Keratinocyte (primary cell): ENCODE results near the gene U2SURP. TPM values are rescaled to one million over a fixed set of nuclear protein-coding genes. Genes with fewer than 3 reads are reported as not detected.
A peak's percentile ranks its signal among the peaks of the same experiment; 100 is the strongest.

Experiments
- DNase-seq: peaks from one replicate; pipeline ENCODE4 v3.0.0-alpha.2; 2011; ENCODE audit warnings: low read depth, missing footprints, low spot score
- FAIRE-seq: peaks from 2 replicates; lab custom pipeline; 2011; peaks lifted over from hg19 to GRCh38; lab: Jason Lieb, UNC
- H2AFZ ChIP-seq: 2 replicates; pipeline ENCODE4 v1.6.0; 2012; ENCODE audit warnings: low read length, control low read depth, inconsistent platforms; ENCODE audit not compliant: control insufficient read depth
- H3K27ac ChIP-seq: 2 replicates; pipeline ENCODE4 v1.5.1; 2011; ENCODE audit warnings: low read length; ENCODE audit not compliant: control insufficient read depth, insufficient read depth
- H3K27me3 ChIP-seq: 3 replicates; pipeline ENCODE4 v1.6.0; 2011; ENCODE audit warnings: low read length; ENCODE audit not compliant: control insufficient read depth, insufficient read depth; ENCODE audit errors: extremely low read depth
- H3K36me3 ChIP-seq, 2 experiments: 2 replicates in 1 of 2; 3 replicates in 1 of 2; pipeline ENCODE4 v1.5.1; 2011; ENCODE audit warnings: low read length in 2 of 2, mild to moderate bottlenecking in 1 of 2; ENCODE audit not compliant: control insufficient read depth in 2 of 2, insufficient read depth in 2 of 2; ENCODE audit errors: extremely low read depth in 1 of 2
- H3K4me1 ChIP-seq: 3 replicates; pipeline ENCODE4 v1.5.1; 2011; ENCODE audit warnings: low read length; ENCODE audit not compliant: control insufficient read depth, insufficient read depth; ENCODE audit errors: extremely low read depth
- H3K4me2 ChIP-seq: 3 replicates; pipeline ENCODE4 v1.6.0; 2011; ENCODE audit warnings: low read depth, low read length; ENCODE audit not compliant: control insufficient read depth, insufficient read depth; ENCODE audit errors: extremely low read depth
- H3K4me3 ChIP-seq, 3 experiments: fragments of 200-600 bp in 1 of 3; sonication (generic) in 1 of 3; 2 replicates in 2 of 3; 3 replicates in 1 of 3; pipeline ENCODE4 v1.5.1; 2011 to 2016; ENCODE audit warnings: low read length in 3 of 3, mild to moderate bottlenecking in 3 of 3, control low read depth in 2 of 3, inconsistent platforms in 1 of 3, low read depth in 1 of 3, mixed read lengths in 1 of 3, mixed run types in 1 of 3, moderate library complexity in 1 of 3; ENCODE audit not compliant: control insufficient read depth in 2 of 3, insufficient read depth in 2 of 3; ENCODE audit errors: extremely low read depth in 1 of 3
- H3K79me2 ChIP-seq: 2 replicates; pipeline ENCODE4 v1.6.0; 2012; ENCODE audit warnings: low read length; ENCODE audit not compliant: control insufficient read depth, insufficient read depth
- H3K9ac ChIP-seq: 3 replicates; pipeline ENCODE4 v1.6.0; 2011; ENCODE audit warnings: low read length; ENCODE audit not compliant: control insufficient read depth, insufficient read depth; ENCODE audit errors: extremely low read depth
- H3K9me1 ChIP-seq: 3 replicates; pipeline ENCODE4 v1.6.0; 2011; ENCODE audit warnings: low read length; ENCODE audit not compliant: control insufficient read depth, insufficient read depth; ENCODE audit errors: extremely low read depth
- H3K9me3 ChIP-seq: 2 replicates; pipeline ENCODE4 v1.5.1; 2012; ENCODE audit warnings: low read depth, low read length; ENCODE audit not compliant: control insufficient read depth
- H4K20me1 ChIP-seq: 3 replicates; pipeline ENCODE4 v1.6.0; 2011; ENCODE audit warnings: low read length; ENCODE audit not compliant: control insufficient read depth, insufficient read depth; ENCODE audit errors: extremely low read depth
- EZH2 ChIP-seq: IDR thresholded peaks from one replicate; pipeline ENCODE4 v1.6.1; 2012; ENCODE audit warnings: inconsistent platforms, mild to moderate bottlenecking, low read length, moderate library complexity
- dilution Hi-C: fragments of 300-500 bp; cut with MboI; formaldehyde crosslinking; loops from one replicate; pipeline ENCODE4 v1.7.0; 2020; ENCODE audit warnings: low sequenced_read_pairs; ENCODE audit not compliant: extremely low pct_ligation_motif_present
- polyA plus RNA-seq, 5 experiments: library from polyadenylated mRNA; depleted of rRNA in 3 of 5; stranded (reverse) in 3 of 5; stranded (forward) in 1 of 5; unstranded in 1 of 5; fragments of >200 nt; gene quantifications; 1 replicate in 1 of 5; 2 replicates in 3 of 5; 3 replicates in 1 of 5; pipeline versions ENCODE4 v1.2.1 to v1.2.3, GENCODE V29; 2011 to 2012; ENCODE audit warnings: missing spikeins in 2 of 5, low read depth in 1 of 5, low replicate concordance in 1 of 5
- TF ChIP-seq, protein P1 (sequence below), 3 experiments: IDR thresholded peaks in 1 of 3; conservative IDR thresholded peaks in 1 of 3; optimal IDR thresholded peaks in 1 of 3; 2 replicates in 2 of 3; 3 replicates in 1 of 3; pipeline versions ENCODE3 to v1.5.1; 2011; ENCODE audit warnings: low read length in 3 of 3, mild to moderate bottlenecking in 3 of 3, moderate library complexity in 2 of 3, control low read depth in 1 of 3, inconsistent platforms in 1 of 3; ENCODE audit not compliant: insufficient read depth in 2 of 3; ENCODE audit errors: extremely low read depth in 1 of 3

Gene U2SURP
- polyA plus RNA-seq, 1 donor (not counting 4 experiments of a cell fraction or from before 2014, with no cell fraction given): 75.9 TPM

- Histone ChIP-seq H3K36me3 (no peaks in the 10 kb centered on the region), H3K4me2 (no peak overlapping the region), H3K9me3 (no peaks in the 10 kb centered on the region), H3K9ac (no peak overlapping the region), H3K79me2 (no peaks in the 10 kb centered on the region), H4K20me1 (no peaks in the 10 kb centered on the region), H3K27ac (no peak overlapping the region), H3K9me1 (no peaks in the 10 kb centered on the region), H3K4me3 (no peak overlapping the region), H3K4me1 (no peaks in the 10 kb centered on the region), H3K27me3 (no peaks in the 10 kb centered on the region), H2AFZ (no peak overlapping the region)
- dilution Hi-C loops: no loop called here
- FAIRE-seq (no peak), DNase-seq (no peak)
- TF ChIP-seq, protein P1, sequence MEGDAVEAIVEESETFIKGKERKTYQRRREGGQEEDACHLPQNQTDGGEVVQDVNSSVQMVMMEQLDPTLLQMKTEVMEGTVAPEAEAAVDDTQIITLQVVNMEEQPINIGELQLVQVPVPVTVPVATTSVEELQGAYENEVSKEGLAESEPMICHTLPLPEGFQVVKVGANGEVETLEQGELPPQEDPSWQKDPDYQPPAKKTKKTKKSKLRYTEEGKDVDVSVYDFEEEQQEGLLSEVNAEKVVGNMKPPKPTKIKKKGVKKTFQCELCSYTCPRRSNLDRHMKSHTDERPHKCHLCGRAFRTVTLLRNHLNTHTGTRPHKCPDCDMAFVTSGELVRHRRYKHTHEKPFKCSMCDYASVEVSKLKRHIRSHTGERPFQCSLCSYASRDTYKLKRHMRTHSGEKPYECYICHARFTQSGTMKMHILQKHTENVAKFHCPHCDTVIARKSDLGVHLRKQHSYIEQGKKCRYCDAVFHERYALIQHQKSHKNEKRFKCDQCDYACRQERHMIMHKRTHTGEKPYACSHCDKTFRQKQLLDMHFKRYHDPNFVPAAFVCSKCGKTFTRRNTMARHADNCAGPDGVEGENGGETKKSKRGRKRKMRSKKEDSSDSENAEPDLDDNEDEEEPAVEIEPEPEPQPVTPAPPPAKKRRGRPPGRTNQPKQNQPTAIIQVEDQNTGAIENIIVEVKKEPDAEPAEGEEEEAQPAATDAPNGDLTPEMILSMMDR (optimal IDR thresholded peaks at IDR 0.05 in 1 of 3, IDR thresholded peaks at IDR 0.05 in 1 of 3, conservative IDR thresholded peaks at IDR 0.05 in 1 of 3; ENCODE audit: extremely low read depth in 1 of 3, insufficient read depth in 2 of 3, low read length in 3 of 3): no peak
Measured at GRCh38 chr3:143083781-143084180, 82.4 kb downstream of the U2SURP start.

GRCh38 chr3:143084856-143085731 is 83.7 kb downstream of the U2SURP start:
- H2AFZ ChIP-seq: peak overlapping the region; percentile 12
- H3K4me1 ChIP-seq: no peaks in the 10 kb centered on the region
- no peaks in the 10 kb centered on the region for H3K79me2 ChIP-seq
- no peak overlapping the region for H3K4me2 ChIP-seq
- no peak overlapping the region for H3K27ac ChIP-seq
- H3K9me1 ChIP-seq: no peaks in the 10 kb centered on the region
- DNase-seq (no peak), FAIRE-seq (no peak)
- TF ChIP-seq, protein P1 (optimal IDR thresholded peaks at IDR 0.05 in 1 of 3, IDR thresholded peaks at IDR 0.05 in 1 of 3, conservative IDR thresholded peaks at IDR 0.05 in 1 of 3; ENCODE audit: extremely low read depth in 1 of 3, insufficient read depth in 2 of 3, low read length in 3 of 3): peak in 1 of 3 experiments; percentile 3
- TF ChIP-seq EZH2: no peak
- H3K4me3 ChIP-seq: no peak overlapping the region
- dilution Hi-C loops: no loop called here
- H3K9me3 ChIP-seq: no peaks in the 10 kb centered on the region
- H4K20me1 ChIP-seq: no peaks in the 10 kb centered on the region
- H3K36me3 ChIP-seq: no peaks in the 10 kb centered on the region
- H3K9ac ChIP-seq: no peak overlapping the region
- no peaks in the 10 kb centered on the region for H3K27me3 ChIP-seq
